Astrocyte of the spinal cord (primary cell): ENCODE data around the gene SEC14L5.
"Not testable (repeated sequence)": the region's sequence is repeated elsewhere in the genome, so short reads cannot be mapped to it uniquely, and the experiment has no call there.

Experiments used
- DNase-seq: peaks from one replicate; pipeline ENCODE4 v3.0.0; 2011; ENCODE audit warnings: low read depth, low spot score
- H3K4me3 ChIP-seq: 2 replicates; pipeline ENCODE4 v1.5.1; 2011; ENCODE audit warnings: low read depth, mild to moderate bottlenecking, low read length, moderate library complexity
- CTCF ChIP-seq: IDR thresholded peaks from 2 replicates; pipeline ENCODE4 v1.5.1; 2012; ENCODE audit warnings: low read depth, mild to moderate bottlenecking, low read length, inconsistent platforms
- in situ Hi-C: cut with HindIII; loops from 2 replicates; pipeline ENCODE4 v1.10.0; 2017; ENCODE audit warnings: low sequenced_read_pairs

Gene SEC14L5

GRCh38 chr16:4948903-4949766 is 9.0 kb upstream of the SEC14L5 start:
- in situ Hi-C loops = no loop called here
- DNase-seq = no peak
- no peak for TF ChIP-seq CTCF
- no peak overlapping the region for H3K4me3 ChIP-seq

- no peak overlapping the region for H3K4me3 ChIP-seq
- TF ChIP-seq CTCF = no peak
- no peak for DNase-seq
- in situ Hi-C loops = no loop called here
These were observed 8.1 kb upstream of the SEC14L5 start for GRCh38 chr16:4949986-4950385.

- H3K4me3 ChIP-seq, in situ Hi-C loops, DNase-seq: not testable (repeated sequence)
These were observed 6.5 kb upstream of the SEC14L5 start for GRCh38 chr16:4951583-4951982.

- no peak for TF ChIP-seq CTCF
These were observed 3.4 kb upstream of the SEC14L5 start for GRCh38 chr16:4954714-4955113.

GRCh38 chr16:4957420-4957719 is 760 bp upstream of the SEC14L5 start:
- in situ Hi-C loops = no loop called here
- DNase-seq = no peak
- no peak for TF ChIP-seq CTCF

More at GRCh38 chr16:4954714-4955113, 3.4 kb upstream of the SEC14L5 start:
- no peak overlapping the region for H3K4me3 ChIP-seq
- no peak for DNase-seq
- in situ Hi-C loops = no loop called here

GRCh38 chr16:4958510-4959438 is 644 bp downstream of the SEC14L5 start:
- in situ Hi-C loops = no loop called here

More at GRCh38 chr16:4957420-4957719, 760 bp upstream of the SEC14L5 start:
- H3K4me3 ChIP-seq = peak overlapping the region; percentile 59

More at GRCh38 chr16:4958510-4959438, 644 bp downstream of the SEC14L5 start:
- H3K4me3 ChIP-seq = peak overlapping the region; percentile 29
- DNase-seq = no peak
- no peak for TF ChIP-seq CTCF
